Small intestine (tissue), 7 donors: ENCODE data around the gene ABCC6. TPM values are rescaled to one million over a fixed set of nuclear protein-coding genes. Genes with fewer than 3 reads are reported as not detected.
"Not testable (repeated sequence)": the region's sequence is repeated elsewhere in the genome, so short reads cannot be mapped to it uniquely, and the experiment has no call there.

Experiments
- DNase-seq, 2 donors: peaks; one replicate each; pipeline versions ENCODE4 v3.0.0 to v3.0.0-alpha.2; 2013
- FAIRE-seq: peaks from 2 replicates; lab custom pipeline; 2012; peaks lifted over from hg19 to GRCh38; lab: Jason Lieb, UNC
- H3K27ac ChIP-seq, 3 donors: one replicate each; pipeline ENCODE4 v1.5.1; 2013; ENCODE audit warnings: low read length in 2 of 3, mild to moderate bottlenecking in 2 of 3, control low read depth in 1 of 3, inconsistent platforms in 1 of 3, low read depth in 1 of 3, moderate library complexity in 1 of 3
- H3K27me3 ChIP-seq, 3 donors: one replicate each; pipeline ENCODE4 v1.6.1; 2013; ENCODE audit warnings: low read length in 3 of 3, inconsistent platforms in 1 of 3; ENCODE audit not compliant: control insufficient read depth in 3 of 3, insufficient read depth in 3 of 3
- H3K36me3 ChIP-seq, 3 donors: one replicate each; pipeline ENCODE4 v1.6.1; 2013; ENCODE audit warnings: low read length in 3 of 3, inconsistent platforms in 1 of 3, low read depth in 1 of 3, mild to moderate bottlenecking in 1 of 3, moderate library complexity in 1 of 3; ENCODE audit not compliant: control insufficient read depth in 3 of 3, insufficient read depth in 2 of 3
- H3K4me1 ChIP-seq, 3 donors: one replicate each; pipeline ENCODE4 v1.6.1; 2013; ENCODE audit warnings: low read length in 2 of 3, inconsistent platforms in 1 of 3, low read depth in 1 of 3, mild to moderate bottlenecking in 1 of 3, moderate library complexity in 1 of 3; ENCODE audit not compliant: control insufficient read depth in 3 of 3, insufficient read depth in 2 of 3
- H3K4me3 ChIP-seq, 3 donors: one replicate each; pipeline ENCODE4 v1.5.1; 2013; ENCODE audit warnings: low read length in 3 of 3, control low read depth in 1 of 3, inconsistent platforms in 1 of 3, low read depth in 1 of 3, mild to moderate bottlenecking in 1 of 3, moderate library complexity in 1 of 3
- H3K9me3 ChIP-seq, 2 donors: one replicate each; pipeline ENCODE4 v1.6.1; 2013; ENCODE audit warnings: low read depth in 1 of 2, low read length in 1 of 2; ENCODE audit not compliant: control insufficient read depth in 2 of 2, insufficient read depth in 1 of 2
- WGBS, 3 donors: extraction: QIAGEN DNeasy Blood & Tissue Kit; methylation state at CpG; one replicate each; pipeline ENCODE4 v1.1.7; 2013; 5-methylcytosine and 5-hydroxymethylcytosine counted together
- polyA plus RNA-seq, 4 donors: library from polyadenylated mRNA; stranded (reverse) in 3 of 4; unstranded in 1 of 4; fragments of 200-250 nt in 3 of 4; fragments of 120-200 nt in 1 of 4; gene quantifications; one replicate each; pipeline versions ENCODE4 v1.2.1 to v1.2.3, GENCODE V29; 2013
- donor health status: healthy with polysubstance abuse.
- donor health status: control.
- donor health status: control.
- donor health status: Bipolar disorder and iron deficiency.
- donor health status: healthy.

The ABCC6 gene
- polyA plus RNA-seq, 4 donors = 10.7 to 100 (median 57.8) TPM

- FAIRE-seq (no peak), DNase-seq (no peak)
- Histone ChIP-seq H3K4me3 (no peak overlapping the region), H3K36me3 (peaks cover 0 to 52% (median 4%) of the 10 kb centered on the region in 3 donors), H3K4me1 (peaks cover 0 to 2% (median 0%) of the 10 kb centered on the region in 3 donors), H3K27me3 (no peaks in the 10 kb centered on the region), H3K27ac (no peak overlapping the region), H3K9me3 (no peaks in the 10 kb centered on the region)
- 78 to 91% (median 85%) methylated on average over 8 of the region's 8 CpGs for WGBS, 3 donors
These were observed 72.0 kb downstream of the ABCC6 start for GRCh38 chr16:16151315-16151714.

DNA sequence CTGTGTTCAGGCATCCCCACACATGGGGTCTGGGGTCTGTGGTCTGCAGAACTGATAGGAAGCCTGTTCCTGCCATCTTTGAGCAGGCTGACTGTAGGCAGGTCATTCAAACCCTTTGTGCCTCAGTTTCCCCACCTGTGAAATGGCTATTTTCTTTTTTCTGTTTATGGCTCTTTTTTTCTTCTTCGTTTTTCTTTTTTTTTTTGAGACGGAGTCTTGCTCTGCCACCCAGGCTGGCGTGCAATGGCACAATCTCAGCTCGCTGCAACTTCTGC is 72.5 kb downstream of the ABCC6 start:
- H3K27me3 ChIP-seq = no peaks in the 10 kb centered on the region
- DNase-seq = no peak
- H3K9me3 ChIP-seq = no peaks in the 10 kb centered on the region
- peaks cover 0 to 51% (median 2%) of the 10 kb centered on the region in 3 donors for H3K36me3 ChIP-seq
- no peak overlapping the region for H3K27ac ChIP-seq
- WGBS, 3 donors = 93 to 97% (median 94%) methylated on average over 4 of the region's 4 CpGs
- no peak overlapping the region for H3K4me3 ChIP-seq
- FAIRE-seq = no peak
- H3K4me1 ChIP-seq = peaks cover 0 to 2% (median 0%) of the 10 kb centered on the region in 3 donors

- H3K27ac ChIP-seq = peak overlapping the region in 1 of 3 donors; percentile 45
- no peaks in the 10 kb centered on the region for H3K27me3 ChIP-seq
- no peak overlapping the region for H3K4me3 ChIP-seq
- FAIRE-seq (no peak), DNase-seq (peak in 1 of 2 donors; percentile 35)
- H3K4me1 ChIP-seq = peaks cover 0 to 2% (median 0%) of the 10 kb centered on the region in 3 donors
- H3K9me3 ChIP-seq = no peaks in the 10 kb centered on the region
- WGBS, 3 donors = 60 to 84% (median 71%) methylated on average over 26 to 28 of the region's 28 CpGs
- H3K36me3 ChIP-seq = peaks cover 0 to 51% (median 2%) of the 10 kb centered on the region in 3 donors
These were observed 73.0 kb downstream of the ABCC6 start for GRCh38 chr16:16150117-16150877.

DNA sequence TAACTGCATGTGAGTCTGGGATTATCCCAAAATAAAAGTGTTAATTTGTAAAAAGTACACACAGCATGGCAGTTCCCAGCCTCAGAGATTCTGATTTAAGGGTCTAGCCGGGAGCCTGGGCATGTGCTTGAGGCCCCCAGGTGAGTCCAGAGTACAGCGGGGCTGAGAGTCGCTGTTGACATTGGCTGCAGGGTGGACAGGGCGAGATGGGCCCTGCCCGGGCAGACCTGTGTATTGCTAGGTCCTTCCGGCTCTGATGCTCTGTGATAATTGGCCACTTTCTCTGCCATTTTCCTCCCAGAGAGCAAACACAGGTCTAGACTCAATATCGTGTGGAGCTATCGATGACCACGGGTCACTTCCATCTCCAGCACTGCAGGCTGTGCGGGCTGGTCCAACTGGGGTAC is 73.6 kb downstream of the ABCC6 start:
- H3K4me1 ChIP-seq = peaks cover 0 to 2% (median 0%) of the 10 kb centered on the region in 3 donors
- peak overlapping the region in 1 of 3 donors; percentile 45 for H3K27ac ChIP-seq
- no peak for DNase-seq
- FAIRE-seq = no peak
- no peaks in the 10 kb centered on the region for H3K9me3 ChIP-seq
- WGBS, 3 donors = 83 to 89% (median 89%) methylated on average over 10 of the region's 10 CpGs
- H3K36me3 ChIP-seq = peaks cover 0 to 49% (median under 1%) of the 10 kb centered on the region in 3 donors
- H3K27me3 ChIP-seq = no peaks in the 10 kb centered on the region
- H3K4me3 ChIP-seq = no peak overlapping the region

DNA sequence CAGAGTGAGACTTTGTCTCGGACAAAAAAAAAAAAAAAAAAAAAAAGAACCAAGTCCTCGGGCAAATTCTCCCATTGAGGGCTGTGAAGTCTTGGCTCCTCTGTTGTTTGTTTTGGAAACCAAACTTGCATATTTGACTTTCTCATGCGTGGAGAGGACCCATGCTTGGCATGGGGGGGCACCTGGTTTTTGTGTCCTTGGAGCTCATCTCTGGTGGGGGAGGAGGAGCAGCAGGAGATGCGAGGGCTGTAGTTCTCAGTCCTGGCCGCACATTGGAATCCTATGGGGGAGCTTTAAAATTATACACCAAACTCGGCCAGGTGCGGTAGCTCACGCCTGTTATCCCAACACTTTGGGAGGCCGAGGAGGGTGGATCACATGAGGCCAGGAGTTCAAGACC is 74.5 kb downstream of the ABCC6 start:
- Histone ChIP-seq H3K36me3 (peaks cover 0 to 44% (median 0%) of the 10 kb centered on the region in 3 donors), H3K27ac (no peak overlapping the region), H3K27me3 (no peaks in the 10 kb centered on the region), H3K9me3 (no peaks in the 10 kb centered on the region), H3K4me1 (peaks cover 0 to 2% (median 0%) of the 10 kb centered on the region in 3 donors), H3K4me3 (no peak overlapping the region)
- DNase-seq (no peak), FAIRE-seq (no peak)
- WGBS, 3 donors = 72 to 82% (median 73%) methylated on average over 9 of the region's 9 CpGs

- 76 to 85% (median 81%) methylated on average over 15 of the region's 15 CpGs for whole genome bisulfite sequencing, 3 donors
- not testable (repeated sequence) for H3K9me3 ChIP-seq, FAIRE-seq, H3K27ac ChIP-seq, H3K4me3 ChIP-seq, H3K27me3 ChIP-seq, H3K4me1 ChIP-seq, DNase-seq
- peaks cover 0 to 41% (median 0%) of the 10 kb centered on the region in 3 donors for H3K36me3 ChIP-seq
These were observed 75.2 kb downstream of the ABCC6 start for GRCh38 chr16:16148000-16148599.

DNA sequence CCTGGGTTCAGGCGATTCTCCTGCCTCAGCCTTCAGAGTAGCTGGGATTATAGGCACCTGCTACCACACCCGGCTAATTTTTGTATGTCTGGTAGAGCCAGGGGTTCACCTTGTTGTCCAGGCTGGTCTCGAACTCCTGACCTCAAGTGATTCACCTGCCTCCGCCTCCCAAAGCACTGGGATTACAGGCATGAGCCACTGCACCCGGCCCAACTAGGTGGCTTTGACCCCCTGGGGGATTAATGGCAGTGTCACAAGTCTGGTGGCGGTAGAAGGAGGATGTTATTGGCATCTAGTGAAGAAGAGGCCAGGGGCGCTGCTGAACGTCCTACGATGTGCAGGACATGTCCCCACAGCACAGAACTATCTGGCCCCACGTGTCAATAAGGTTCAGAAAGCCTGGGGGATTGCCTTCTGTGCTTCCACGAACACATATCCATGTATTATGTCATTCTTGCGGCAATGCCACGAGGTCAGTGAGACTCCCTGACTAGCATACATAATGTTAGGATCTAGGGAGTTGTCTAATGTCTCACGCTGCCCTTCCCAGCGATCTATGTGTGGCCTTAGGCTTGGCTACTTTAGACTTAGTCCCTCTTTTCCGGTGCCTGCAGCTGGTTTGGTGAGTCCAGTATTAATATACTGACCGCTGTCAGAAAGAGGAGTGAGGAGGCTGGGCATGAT is 75.8 kb downstream of the ABCC6 start:
- Histone ChIP-seq H3K9me3 (no peaks in the 10 kb centered on the region), H3K4me1 (peaks cover 0 to 2% (median 0%) of the 10 kb centered on the region in 3 donors), H3K27ac (no peak overlapping the region), H3K27me3 (no peaks in the 10 kb centered on the region), H3K4me3 (no peak overlapping the region), H3K36me3 (peaks cover 0 to 41% (median 2%) of the 10 kb centered on the region in 3 donors)
- DNase-seq (no peak), FAIRE-seq (no peak)
- WGBS, 3 donors = 75 to 88% (median 84%) methylated on average over 17 of the region's 17 CpGs
